Fibroblast of peridontal ligament (primary cell): ENCODE data around the gene MPZL1.

Experiments used
- DNase-seq: peaks from one replicate; pipeline ENCODE4 v3.0.0-alpha.2; 2010; ENCODE audit errors: extremely low read depth

The MPZL1 gene

DNA sequence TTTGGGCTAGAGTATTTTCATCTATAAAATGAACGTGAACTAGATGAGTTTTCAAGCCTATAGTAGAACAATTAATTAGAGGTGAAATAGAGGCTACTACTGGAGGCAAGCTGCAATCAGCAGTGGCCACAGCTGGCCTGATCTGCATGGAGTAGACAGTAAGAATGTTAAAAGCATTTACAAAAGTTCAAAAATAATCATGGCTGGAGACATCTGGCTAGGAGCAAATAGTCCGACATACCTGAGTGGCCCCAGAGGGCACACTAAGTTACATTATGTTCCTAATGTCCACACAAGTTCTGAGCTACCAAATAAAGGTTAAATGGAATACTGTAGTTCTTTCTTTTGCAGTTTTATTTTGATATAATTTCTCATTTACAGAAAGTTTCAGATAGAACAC is 28.0 kb downstream of the MPZL1 start:
- DNase-seq, result no peak

DNA sequence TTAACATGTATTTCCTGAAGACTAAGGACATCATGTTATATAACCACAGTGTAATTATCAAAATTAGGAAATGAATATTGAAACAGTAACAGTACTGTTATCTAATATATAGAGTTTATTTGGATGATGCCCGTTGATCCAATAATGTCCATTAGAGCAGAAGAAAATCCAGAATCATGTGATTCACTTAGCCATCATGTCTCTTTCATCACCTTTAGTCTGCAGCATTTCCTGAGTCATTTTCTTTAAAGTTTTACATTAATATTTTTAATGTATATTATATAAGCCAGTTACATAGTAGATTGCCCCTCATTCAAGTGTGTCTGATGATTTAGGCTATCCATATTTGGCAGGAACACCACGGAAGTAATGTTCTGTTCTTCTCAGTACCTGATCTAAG is 28.9 kb downstream of the MPZL1 start:
- DNase-seq, result no peak

DNA sequence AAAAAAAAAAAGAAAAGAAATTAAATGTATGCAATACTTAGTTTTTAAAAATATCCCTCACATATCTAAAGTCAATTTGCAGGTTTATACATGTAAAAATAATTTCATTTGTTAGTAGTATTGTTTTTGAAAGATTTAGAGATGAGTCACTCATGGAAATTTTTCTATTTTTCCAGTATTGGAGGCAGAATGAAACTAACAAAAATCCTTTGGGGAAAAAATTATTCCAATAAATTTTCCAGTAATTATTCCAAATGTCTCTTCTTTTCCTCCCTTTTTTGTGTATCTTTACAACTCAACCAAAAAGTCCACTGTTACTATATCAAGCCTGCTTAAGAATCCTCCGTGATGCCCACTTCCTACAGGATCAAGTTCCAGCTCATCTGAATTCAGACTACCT is 29.9 kb downstream of the MPZL1 start:
- DNase-seq, result no peak

DNA sequence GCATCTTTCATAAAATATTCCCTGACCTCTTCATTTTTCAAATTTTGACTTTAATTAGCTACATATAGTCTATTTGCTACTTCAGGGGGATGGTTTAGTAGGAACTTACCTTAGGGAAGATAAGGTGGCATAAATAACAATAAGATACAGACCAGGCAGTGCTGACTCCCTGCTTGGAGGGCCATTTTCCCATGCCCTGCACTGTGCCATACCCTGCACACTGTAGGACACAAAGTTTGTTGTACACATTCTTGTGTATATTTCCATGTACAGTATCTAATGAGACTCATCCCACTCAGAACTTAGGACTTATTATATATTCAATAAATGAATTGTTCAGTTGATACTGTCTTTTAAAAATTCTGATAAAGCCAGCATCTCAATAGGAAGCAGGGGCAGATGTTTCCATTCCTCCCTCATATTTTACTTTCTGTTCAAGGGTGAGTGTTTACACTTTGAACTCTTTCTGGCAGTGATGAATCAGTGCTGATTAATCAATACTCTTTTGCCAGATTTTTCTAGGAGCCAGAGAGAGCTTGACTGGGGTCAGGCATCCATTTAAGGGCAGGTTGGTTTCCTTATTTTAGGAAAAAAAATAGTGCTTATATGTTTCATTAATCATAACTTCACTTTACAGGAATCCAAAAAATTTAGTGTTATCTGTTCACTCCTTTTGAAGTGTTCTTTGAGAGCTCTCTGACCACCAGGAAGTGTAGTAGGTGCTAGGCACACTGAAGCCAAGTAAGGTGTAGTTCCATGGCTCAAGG is 30.6 kb downstream of the MPZL1 start:
- peak; percentile 73 for DNase-seq

DNA sequence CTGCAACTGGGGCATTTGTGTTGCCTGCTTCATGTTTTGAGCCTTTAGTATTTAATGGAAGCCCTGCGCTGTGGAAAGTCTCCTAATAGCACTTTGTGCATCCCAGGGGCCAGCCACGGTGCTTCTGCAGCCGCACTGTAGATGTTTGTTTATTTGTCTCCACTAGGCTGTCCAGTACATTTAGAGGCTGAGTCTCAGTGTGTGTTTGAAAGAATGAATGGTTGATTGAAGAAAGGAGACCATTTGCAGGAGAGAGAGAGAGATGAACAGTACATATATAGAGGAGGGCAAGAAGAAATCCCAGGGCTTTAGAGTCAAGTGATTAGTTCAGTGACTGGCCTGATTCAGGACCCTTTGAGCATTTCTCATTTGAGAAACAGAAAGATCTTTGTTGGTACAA is 33.9 kb downstream of the MPZL1 start:
- no peak for DNase-seq

DNA sequence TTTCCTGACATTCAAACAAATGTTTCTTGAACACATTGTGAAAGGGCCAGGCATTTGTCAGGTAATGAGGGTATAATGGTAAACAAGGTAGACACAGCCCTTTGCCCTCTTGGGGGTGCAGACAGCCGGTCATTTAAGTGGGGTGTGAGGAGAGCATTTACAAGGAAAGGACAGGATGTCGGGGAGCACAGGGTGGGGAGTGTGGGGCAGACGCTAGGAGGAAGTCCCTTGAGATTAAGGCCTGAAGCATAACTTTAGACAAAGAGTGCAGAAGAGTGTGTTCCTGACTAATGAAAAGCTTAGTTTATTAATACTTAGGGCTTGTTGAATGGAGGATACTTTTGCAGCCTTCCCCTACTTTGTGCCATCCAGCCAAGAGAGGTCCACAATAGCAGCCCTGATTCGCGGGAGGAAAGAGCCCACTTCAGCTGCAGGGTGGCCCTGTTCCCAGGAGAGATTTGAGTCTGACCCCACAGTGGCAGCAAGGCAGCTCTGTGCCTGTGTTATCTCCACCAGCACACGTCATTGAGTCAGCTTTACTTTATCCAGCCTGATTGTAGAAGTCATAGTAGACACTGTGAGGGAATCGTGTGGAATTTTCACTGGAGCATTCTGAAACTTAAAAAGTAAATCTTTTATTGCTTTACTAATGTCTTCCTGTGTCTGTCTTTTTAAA is 35.1 kb downstream of the MPZL1 start:
- DNase-seq, result no peak

DNA sequence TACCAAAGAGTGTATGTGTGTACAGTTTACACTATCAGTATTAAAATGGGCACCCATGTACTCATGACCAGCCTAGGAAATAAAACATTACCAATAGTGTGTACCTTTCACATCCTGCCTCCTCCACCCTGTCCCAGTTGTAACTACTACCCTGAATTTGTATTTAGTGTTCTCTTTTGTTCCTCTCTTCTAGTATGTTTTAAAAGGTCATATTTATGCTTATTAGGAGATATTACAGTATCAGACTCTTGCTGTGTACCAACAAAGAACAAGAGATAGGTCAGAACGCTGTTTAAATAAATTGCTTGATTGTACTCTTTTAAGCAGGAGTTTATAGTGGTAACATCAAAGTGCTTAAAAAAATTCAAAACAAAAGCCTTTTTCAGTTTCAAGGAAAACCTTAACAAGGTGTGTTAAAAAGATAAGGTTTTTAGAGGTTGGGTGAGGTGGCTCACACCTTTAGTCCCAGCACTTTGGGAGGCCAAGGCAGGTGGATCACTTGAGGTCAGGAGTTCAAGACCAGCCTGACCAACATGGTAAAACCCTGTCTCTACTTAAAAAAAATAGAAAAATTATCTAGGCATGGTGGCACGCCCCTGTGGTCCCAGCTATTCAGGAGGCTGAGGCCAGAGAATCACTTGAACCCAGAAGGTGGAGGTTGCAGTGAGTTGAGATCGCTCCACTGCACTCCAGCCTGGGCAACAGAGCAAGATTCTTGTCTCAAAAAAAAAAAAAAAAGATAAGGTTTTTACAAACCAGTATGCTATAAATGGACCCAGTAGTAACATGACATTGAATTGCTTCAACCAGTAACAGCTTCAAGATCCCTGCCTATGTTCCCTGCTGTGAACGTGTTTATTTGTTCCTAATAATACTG is 35.9 kb downstream of the MPZL1 start:
- DNase-seq, result no peak

DNA sequence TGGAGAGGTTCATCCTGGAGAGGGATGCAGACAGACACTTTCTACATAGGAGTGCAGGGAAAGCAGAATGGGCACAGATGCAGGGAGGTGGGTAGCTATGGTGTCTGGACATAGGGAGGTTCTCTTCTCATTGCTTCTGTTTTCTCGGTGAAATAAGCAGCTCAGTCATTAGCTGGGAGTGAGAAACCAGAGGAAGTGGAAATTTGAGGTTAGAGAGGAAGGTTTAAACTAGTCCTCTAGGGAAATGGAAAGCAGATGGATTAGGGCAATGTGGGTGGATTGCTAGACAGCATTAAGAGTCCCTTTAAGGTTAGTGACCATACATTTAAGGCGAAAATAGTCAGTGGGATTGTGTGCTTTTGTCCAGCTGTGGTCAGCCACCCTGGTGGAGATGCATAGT is 39.6 kb downstream of the MPZL1 start:
- no peak for DNase-seq

DNA sequence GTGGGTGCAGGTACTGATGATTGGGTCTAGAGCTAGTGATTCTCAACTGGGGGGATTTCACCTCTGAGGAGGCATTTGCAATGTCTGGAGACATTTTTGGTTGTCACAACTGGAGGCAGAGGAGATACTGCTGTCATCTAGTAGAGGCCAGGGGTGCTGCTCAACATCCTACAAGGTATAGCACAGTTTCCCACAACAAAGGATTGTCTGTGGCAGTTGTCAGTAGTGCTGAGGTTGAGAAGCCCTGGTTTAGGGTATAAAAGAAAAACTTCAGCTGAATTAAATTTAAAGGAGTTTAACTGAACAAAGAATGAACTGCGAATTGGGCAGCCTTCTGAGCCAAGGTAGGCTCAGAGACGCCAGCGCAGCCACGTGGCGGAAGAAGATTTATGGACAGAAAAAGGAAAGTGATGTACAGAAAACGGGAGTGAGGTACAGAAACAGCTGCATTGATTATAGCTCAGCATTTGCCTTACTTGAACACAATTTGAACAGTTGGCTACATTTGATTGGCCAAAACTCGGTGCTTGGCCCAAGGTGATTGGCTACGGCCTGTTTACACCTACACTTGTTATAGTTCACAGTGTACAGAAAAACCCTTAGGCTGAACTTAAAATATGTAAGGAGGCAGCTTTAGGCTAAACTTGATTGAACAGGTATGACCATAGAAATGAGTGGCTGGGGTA is 40.4 kb downstream of the MPZL1 start:
- DNase-seq, result no peak

DNA sequence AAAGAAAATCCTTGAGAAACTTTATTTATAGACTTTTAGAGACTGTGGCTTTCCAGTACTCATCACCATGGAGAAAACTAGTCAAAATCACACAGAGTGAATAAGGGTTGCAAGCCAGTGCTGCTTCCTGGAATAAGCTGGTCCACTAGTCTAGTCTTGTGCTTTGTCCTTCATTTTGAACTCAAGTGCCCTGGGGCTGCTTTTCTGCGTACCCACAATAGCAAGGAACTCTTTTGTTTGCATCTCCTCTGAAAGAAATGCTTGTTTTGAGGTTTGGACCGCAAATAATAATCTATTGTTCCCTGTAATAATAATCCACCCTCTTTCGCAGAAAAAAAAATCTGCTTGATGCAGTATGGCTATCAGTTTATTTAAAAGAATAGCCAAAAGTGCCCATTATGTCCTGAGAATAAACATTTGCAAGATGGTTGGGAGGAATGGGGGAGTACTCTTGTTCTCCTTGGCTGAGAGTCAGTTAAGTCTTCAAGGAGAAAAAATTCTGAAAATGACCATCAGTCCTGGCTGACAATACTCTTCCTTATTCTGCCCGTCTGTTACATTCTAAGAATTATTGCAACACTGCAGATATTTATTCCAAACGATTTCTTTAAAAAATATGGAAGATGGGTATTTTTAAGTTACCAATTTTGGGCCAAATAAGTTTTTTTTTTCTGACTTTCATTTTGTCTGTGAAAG is 41.9 kb downstream of the MPZL1 start:
- peak; percentile 49 for DNase-seq

DNA sequence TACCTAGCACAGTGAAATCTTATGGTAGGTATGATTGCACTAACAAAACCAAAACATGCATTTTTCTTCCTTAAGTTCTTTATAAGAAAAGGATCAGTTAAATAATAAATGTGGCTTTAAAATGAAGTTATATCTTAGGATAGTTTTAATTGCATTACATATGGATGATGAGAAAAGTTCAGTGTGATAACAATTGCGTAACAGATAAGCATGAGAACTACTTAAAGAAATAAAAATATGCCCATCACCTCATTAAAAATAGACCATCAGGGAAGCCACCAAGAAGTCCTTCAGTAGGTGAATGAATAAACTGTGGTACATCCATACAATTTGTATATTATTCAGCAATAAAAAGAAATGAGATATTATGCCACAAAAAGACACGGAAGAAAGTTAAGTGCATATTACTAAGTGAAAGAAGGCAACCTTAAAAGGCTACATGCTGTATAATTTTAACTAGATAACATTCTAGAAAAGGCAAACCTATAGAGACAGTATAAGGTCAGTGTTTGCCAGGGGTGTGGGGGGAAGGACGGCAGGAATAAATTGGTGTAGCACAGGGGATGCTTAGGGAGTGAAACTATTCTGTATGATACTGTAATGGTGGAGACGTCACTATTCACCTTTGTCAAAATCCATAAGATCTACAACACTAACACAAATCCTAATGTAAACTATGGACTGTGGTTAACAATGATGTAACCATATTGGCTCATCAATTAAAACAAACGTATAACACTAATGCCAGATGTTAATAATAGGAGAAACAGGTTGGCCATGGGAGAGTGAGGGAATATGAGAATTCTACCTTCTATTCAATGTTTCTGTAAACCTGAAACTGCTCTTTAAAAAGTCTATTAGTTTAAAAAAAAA is 42.9 kb downstream of the MPZL1 start:
- DNase-seq, result no peak

DNA sequence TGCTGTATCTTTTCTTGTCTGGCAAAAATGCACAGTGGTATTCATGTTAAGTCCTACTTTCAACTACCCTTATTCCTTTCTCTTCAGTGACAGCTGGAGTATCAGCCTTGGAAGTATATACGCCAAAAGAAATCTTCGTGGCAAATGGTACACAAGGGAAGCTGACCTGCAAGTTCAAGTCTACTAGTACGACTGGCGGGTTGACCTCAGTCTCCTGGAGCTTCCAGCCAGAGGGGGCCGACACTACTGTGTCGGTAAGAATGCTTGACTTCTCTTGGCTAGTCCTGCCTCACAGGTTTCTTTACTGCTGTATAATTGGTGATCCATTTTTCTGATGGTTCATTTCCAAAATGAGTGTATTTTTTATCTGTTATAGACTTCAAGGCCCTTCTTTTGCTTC is 43.7 kb downstream of the MPZL1 start:
- no peak for DNase-seq

DNA sequence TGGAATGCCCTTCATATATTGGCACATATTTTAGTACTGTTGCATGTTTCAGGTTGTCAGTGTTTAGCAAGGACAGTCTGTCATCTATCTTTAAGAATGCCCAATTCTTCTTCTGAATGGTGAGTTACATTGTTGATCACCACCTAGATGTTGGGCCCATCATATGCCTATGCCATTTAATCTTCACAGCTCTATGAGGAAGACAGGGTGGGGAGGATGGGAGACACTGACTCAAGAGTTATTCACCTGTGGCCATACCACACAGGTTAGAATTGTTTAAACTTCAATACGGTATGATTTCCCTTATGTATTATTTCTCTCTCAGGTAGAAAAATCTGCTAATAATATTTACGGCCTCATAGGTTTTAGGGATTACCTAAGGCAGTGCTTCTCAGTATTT is 44.8 kb downstream of the MPZL1 start:
- DNase-seq, result no peak

DNA sequence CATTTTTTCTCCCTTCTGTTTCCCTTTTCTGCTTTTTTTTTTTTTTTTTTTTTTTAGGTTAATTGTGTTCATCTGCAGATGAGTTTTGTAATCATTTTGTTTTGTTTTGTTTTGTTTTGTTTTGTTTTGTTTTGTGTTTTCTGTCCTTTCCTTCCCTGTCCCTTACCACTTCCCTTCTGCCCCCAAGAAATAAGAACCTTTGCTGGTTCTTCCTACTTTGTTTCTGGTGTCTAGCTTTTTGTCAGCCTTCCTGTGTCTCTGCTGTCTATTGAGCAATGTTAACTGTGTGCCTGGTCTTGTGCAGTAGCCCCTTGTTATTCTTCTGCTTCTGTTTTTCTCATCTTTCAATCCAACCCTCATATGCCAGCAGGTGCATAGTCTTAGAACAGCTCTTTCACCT is 46.0 kb downstream of the MPZL1 start:
- DNase-seq, result no peak

DNA sequence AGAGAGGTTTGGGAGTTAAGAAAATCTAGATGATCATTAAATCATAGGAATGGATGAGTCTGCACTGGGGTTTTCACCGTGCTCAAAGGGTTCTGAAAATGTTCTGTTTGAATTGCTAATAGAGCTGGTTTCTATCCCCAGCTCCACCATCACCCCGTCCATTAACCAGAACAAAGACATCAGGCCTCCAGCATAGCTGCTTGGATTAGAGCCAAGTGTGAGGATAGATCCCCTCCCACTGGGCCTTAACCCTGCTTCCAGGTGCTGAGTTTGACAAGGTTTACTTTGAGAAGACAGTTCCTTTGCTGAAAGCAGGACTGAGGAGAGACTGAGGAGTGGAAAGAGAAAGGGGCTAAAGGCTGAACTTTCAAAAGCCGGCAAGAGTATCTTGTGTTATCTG is 48.3 kb downstream of the MPZL1 start:
- DNase-seq, result no peak

DNA sequence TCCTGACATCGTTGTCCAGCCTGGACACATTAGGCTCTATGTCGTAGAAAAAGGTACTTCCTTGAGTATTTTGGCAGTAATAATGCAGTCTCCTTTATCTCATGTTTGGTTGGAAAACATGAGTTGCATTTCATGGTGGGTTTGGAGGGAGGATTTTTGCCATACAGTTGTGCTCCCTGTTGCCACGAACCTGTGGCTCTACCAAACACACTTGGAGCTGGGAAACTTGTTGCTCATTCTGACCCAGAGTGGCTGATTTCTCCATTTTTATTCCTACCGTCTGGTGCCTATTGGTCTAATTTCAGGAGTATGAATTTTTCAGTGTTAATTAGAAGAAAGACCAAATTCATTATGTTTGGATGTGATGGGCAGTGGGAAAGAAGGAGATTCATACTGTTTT is 50.7 kb downstream of the MPZL1 start:
- no peak for DNase-seq

DNA sequence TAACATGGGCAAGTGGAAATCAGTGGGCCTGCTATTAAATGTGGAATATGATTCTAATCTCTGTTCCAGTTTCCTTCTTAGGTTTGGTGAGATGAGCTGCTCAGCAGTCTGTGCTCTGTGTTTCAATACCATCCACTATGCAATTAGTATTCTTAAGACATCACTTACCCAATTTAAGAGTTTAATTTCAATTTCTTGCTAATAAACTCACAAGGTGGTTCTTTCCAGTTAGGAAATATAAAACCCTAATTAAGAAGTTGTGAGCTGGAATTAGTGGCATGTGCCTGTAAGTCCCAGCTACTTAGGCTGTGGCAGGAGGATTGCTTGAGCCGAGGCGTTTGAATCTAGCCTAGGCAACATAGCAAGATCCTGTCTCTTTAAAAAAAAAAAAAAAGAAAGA is 51.7 kb downstream of the MPZL1 start:
- no peak for DNase-seq

DNA sequence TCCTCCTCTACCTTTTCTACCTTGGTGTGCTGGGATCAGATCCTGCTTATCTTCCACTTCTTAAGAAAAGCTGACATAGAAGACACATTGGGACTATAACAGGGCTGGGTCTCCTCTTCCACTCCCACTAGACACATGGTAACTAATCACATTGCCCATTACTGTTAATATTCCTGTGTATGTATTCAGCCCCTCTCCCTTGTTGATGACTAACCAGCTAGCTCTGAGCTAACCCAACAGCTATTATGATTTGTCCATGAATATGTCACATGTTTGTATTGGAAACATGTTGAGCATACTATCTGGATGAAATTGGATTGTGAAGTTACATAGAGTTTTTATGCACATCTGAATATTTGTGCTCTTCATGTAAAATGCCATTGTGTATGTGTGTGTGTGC is 52.9 kb downstream of the MPZL1 start:
- DNase-seq, result peak; percentile 44

DNA sequence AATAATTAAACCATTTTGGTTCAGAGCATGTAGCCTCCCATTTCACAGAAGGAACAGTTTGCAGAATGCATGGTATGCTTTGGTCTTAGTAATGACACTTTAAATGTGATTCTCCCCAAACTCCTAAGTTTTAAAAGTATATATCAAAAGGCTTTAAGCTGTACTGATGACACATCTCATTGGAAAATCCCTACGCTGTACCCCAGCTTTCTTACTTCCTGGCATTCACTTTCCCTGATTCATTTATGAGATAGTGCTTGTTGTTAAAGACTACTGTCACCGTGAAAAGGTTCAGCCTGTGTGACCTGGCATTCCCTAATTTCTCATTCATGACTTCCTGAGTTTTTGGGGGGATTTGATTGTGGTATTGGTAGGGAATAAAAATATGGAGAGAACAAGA is 53.4 kb downstream of the MPZL1 start:
- no peak for DNase-seq

DNA sequence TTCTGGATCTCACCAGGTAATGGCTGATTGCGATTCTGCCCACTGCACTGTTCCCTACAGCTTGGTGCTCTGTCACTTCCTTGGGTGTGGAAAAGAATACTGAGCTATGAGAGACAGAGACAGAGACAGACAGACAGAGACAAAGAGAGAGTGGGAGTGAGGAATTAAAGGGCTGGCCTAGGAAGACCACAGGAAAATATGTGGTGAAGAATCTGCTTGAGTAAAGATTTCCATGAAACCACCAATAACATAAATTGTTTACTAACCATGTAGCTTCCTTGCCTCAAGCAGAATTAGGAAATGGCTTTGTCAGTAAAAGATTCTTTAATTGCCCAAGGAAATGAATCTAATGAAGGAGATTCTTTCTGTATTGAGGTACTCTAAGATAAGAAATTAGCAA is 54.4 kb downstream of the MPZL1 start:
- peak; percentile 57 for DNase-seq
